Activated T-helper 1 cell treated with anti-CD3 and anti-CD28 coated beads, Interleukin-2, amount 50 U/mL, for 16 hours (primary cell): ENCODE measurements around the gene NKX1-1.
"Not testable (repeated sequence)": the region's sequence is repeated elsewhere in the genome, so short reads cannot be mapped to it uniquely, and the experiment has no call there.

Experiments used
- DNase-seq, 2 donors: peaks; one replicate each; pipeline ENCODE4 v3.0.0-alpha.2; 2020; ENCODE audit warnings: low read depth in 1 of 2, low spot score in 1 of 2

The NKX1-1 gene

DNA sequence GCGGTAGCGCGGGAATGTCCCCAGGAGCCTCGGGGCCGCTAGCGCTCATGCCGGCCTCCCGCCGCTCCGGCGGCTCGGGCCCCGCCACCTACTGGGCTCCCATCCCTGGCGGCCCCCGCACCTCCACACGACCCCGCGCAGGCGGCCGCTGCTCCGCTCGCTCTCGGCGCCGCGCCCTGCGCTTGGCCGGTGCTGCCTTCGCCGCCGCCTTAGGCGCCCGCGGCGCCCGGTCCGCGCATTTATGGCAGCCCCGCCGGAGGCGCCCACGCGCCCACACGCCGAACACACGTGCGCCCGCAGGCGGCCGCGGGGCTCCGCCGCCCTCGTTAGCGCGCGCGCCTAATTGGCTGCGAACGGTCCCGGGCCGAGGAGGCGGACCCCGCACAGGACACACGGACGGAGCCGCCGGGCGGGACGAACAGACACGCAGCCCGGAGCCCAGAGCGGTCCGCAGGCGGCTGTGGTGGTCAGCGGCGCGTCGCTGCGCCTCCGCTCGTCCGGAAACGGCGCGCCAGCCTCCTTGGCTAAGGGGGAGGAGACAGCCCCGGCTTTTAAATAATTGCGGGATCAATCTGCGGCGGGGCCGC is at the start of gene NKX1-1:
TSS of gene NKX1-1 (minus strand) at position 49 of the 587 bp plus-strand sequence. CDS start at position 49, 0 bp downstream.
- DNase-seq, result no peak

DNA sequence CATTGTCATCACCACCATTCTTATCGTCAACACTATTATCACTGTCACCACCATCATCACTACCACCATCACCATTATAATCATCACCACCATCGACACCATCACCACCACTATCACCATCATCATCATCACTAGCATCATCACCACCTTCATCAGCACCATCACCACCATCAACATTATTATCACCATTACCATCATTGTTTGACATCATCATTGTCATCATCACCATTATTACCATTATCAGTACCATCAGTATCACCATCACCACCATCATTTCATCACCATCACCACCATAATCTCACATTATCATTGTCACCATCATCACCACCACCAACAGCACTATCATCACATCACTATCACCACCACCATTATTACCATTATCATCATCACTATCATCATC is 47.5 kb upstream of the NKX1-1 start:
- no peak for DNase-seq

DNA sequence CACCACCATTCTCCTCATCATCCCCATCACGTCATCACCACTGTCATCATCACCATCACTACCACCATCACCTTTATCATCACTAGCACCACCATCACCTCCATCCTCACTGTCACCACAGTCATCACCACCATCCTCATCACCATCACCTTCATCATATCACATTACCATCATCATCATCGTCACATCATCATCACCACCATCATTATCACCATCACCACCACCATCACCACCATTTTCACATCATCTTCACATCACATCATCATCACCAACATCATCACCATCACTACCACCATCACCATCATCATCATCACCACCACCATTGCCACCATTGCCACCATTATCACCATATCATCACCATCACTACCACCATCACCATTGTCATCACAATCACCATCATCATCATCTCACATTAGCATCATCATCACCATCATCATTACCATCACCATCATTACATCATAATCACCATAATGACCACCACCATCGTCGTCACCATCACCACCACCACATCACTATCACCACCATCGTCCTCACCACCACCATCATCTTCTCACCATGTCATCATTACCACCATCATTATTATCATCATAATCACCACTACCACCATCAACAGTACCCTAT is 46.3 kb upstream of the NKX1-1 start:
- no peak for DNase-seq

DNA sequence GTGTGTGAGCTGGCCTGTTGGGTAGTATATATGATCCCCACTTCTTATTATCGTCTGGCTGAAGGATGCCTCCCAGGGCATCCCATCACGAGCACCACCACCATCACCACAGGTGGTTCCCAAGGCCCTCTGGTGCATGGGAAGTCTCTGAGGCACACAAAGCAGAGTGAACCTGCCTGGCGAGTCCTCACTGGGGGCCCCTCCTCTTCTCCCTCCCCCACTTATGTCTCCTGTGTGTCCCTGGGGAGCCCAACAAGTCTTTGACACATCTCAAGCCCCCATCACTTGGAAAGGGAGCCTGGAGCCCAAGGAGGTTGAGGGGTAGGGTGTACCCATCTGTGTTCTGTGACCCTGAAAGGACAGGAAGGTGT is 45.5 kb upstream of the NKX1-1 start:
- no peak for DNase-seq

DNA sequence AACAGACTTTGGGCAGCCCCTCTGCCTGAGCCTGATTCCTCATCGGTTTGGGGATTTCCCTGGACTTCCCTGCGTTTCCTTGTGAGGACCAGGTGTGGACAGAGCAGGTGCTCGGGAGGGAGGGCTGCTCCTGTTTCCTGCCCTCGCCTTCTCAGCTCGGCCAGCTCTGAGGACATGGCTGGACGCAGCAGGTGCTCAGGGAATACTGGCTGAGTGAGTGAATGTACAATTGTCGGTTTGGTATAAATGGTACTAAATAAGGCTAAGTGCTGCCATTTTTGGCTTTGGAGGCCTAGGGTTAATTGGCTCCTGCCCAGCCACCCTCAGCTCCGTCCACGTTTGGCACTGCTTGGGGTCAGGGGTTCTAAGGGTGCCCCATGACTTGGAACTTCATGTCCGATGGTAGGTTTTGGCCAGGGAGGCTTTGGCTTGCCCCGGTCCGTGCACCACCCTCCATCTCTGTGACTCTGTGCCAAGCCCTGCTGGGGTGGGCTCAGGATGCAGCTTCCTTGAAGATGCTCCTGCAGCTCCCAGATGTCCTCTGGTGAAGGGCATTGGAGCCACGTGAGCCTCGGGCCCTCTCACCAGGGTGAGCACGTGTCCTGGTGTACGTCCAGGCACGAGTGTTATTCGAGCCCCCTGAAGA is 45.0 kb upstream of the NKX1-1 start:
- no peak for DNase-seq

DNA sequence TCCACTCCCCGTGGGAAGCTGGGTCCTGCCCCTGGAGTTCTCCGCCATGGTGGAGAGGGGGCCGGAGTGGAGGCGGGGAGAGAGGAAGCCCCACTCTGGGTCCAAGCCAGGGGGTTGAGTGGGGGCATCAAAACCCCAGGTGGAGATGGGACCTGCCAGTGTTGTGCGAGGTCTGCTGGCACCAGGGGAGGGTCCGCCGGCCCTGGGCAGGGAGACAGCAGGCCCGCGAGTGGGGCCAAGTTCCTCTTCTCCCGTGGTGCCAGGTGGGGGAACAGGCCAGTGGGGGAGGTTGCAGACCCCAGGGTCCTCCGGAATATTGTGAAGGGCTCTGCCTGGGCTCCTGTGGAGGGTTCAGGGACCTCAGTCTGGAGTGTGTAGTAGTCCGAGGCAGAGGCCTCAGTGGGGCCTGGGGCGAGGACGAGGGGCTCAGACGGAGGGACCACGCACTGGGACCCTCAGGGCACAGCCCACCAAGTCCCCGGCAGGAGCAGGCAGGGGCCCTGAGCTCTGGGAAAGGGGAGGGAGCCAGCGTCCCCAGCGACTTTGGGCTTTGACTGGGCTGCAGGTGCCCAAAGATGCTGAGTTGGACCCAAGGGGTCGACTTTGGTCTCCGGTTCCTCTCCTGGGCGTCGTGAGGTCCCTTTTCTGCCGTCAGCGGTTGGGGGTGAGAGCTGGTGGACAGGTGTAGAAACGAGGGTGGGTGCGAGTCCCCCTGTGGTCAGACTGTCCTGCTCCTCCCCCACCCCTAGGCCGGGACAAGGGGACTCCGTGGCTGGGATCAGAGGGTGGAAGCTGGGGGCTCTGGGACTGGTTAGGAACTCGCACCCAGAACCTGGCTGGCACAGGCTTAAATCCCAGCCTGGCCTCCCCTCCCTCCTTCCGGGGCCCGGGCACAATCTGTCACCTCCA is 43.8 kb upstream of the NKX1-1 start:
- DNase-seq, result no peak

DNA sequence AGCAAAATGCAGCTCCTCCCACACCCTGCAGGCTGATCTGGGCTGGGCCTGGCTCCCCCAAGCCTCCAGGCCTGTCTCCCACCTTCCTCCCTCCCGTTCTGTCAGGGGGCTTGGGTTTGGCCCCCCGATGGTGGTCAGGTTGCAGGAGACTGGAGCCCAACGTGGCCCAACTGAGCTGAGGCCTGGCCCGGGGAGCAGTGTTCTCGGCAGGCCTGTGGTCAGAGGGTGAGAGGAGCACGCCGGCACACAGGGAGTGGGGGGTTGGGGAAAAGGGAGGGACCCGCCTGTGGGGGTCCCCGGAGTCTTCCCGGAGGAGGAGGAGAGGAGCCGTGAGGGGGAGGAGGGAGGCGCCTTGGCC is 43.2 kb upstream of the NKX1-1 start:
- DNase-seq, result no peak

DNA sequence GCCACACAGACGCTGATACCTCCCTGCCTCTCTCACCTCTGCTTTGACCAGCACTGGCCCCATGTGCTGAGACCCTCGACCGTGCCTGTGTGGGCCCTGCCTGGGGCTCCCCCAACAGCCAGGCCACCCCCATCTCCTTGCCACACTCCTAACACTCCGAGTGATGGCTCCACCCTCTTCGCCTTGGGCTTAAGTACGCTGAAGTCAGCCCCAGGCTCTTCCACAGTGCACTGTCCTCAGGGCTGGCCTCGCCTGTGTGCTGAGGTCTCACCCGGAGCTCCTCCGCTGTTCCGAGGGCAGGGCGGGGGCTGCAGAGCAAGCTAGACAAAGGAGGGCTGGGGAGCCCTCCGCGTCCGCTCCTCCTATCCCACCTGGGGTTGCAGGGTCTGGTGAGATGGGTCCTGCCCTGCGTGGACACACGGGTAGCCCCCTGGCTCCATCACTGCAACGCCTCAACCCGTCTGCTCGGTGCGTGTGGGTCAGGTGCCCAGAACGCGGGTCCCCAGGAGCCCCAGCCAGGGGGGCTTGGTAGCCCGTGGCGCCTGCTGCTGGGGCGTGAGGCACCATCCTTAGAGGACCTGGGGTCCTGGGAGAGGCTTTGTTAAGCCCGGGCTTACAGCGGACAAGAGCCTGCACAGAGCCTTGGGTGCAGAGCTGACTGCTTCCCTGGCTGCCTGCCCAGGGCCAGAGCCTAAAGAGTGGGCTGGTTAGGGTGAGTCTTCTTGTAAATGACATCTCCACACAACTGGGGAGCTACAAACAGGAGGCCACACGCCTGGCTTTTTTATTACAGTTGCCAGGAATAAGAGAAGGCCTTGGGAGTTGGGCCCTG is 42.6 kb upstream of the NKX1-1 start:
- no peak for DNase-seq

DNA sequence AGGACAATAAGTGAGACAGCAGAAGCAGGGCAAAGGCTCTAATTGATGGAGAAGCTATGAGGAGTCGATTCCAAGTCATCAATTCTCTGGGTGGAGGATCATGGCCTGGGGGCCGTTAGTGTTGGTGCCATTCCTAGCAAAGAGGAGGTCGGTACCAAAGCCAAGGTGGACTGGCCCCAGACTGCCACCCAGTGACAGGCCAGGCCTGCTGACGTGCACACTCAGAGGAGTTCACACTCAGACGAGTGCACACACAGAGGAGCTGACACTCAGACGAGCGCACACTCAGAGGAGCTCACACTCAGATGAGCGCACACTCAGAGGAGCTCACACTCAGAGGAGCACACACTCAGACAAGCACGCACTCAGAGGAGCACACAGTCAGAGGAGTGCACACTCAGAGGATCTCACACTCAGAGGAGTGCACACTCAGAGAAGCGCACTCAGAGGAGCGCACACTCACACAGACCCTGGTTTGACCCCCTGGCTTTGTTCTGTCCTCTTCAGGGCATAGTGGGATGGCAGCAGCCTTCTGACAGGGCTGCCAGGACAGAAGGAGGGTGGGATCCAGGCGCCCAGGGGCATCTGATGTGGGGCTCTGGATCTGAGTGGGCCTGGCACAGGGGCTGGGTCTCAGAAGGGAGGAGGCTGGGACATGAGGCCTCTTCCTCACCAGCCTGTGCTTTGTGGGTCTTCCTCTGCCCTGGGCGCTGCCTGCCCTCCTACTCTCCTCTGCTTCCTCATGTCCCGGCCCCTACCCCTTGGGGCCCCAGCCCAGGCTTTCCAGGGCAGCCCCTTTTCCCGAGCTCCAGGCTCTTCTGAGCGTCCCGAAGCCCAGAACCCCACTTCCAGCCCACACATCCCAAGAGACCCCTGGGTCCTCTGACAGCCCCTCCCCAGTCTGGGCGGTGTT is 41.7 kb upstream of the NKX1-1 start:
- DNase-seq, result no peak

DNA sequence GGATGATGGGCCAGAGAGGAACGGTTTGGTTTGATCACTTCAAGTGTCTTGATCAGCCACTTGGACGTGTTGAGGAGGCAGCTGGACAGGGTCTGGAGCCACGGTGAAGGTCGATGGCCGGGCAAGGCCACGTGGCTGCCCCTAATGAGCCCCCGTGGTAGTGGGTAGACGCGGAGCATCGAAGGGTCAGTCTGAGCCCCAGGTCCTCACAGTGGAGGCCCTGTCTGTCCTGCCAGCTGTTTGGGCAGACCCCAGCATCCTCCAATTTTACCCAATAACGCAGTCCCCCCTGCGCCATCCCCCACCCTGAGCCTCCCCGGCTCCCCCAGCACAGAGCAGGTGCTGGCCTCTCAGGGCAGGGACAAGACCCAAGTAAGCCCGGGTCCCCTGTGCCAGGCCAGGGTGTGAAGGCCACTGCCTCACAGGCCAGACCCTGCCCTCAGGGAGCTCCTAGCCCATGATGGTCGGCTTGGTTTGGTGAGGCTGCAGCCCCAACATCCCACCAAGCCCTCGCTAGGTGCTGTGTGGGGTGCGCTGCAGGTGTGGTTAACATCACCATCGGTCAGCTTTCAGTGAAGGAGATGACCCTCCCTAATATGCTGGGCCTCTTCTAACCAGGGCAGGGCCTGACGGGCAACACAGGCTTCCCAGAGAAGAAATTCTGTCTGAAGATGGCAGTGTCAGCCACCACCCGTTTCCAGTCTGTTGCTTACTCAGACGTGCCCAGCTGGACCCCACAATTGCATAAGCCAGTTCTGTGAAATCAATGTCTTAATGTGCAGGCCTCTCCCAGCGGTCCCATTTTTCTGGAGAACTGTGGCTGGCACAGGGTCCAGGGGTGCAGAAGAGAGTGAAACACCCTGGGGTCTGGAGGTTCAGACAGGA is 40.5 kb upstream of the NKX1-1 start:
- DNase-seq, result no peak

DNA sequence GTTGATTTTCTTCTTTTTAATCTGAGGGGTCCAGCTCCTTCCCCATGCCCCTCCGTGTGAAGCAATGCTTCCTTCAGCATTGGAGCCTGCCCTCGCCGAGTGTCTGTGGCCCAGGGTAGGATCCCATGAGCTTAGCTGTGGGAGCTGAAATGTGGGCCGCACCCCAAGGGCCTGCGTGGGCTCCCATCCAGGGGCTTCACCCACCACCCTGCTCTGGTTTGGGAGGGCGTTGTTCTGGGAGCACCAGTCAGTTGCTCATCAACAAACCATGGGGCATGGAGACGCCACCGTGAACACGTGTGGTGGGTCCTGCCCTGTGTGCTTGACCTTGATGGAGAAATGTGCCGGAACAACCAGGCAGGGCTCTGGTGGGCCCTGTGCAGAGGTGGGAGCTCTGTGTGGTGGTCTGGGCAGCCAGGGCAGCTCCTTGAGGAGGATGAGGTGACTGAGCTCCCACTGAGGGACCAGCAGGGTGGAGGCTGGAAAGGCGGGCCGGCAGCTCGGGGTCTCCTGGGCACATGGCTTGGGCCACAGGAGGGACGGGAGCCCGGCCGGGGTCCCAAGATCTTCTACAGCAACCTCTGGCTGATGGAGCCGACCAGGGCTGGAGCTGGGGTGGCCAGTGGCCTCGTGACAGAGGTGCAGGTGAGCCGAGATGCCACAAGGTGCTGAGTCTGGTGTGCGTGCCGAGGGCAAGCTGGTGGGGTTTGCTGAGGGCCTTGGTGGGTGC is 39.6 kb upstream of the NKX1-1 start:
- DNase-seq, result no peak

DNA sequence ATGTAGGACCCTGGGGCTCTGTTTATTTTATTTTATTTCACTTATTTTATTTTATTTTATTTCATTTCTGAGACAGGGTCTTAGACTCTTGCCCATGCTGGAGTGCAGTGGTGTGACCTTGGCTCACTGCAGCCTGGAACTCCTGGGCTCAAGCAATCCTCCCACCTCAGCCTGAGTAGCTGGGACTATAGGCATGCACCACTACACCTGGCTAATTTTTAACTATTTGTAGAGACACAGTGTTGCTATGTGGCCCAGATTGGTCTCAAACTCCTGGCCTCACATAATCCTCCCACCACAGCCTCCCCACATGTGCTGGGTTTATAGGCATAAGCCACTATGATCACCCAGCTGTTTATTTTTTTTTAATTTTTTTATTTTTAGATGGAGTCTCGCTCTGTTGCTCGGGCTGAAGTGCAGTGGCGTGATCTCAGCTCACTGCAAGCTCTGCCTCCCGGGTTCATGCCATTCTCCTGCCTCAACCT is 37.5 kb upstream of the NKX1-1 start:
- DNase-seq, result not testable (repeated sequence)

DNA sequence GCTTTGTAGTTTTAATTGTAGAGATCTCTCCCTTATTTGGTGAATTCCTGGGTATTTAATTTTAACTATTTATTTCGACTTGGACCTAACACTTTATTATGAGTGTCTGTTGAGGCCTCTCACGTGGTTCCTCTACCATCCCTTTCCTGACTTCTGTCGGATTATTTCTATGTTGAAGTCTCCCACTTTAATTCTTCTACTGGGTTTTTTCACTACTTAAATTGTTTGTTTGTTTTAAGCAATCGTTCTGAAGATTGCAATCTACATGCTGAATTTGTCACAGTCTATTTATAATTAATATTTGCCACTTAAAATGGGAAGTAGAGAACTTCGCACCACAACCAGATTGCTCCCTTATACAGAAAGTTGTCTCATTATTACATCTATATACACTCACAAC is 20.8 kb upstream of the NKX1-1 start:
- no peak for DNase-seq

DNA sequence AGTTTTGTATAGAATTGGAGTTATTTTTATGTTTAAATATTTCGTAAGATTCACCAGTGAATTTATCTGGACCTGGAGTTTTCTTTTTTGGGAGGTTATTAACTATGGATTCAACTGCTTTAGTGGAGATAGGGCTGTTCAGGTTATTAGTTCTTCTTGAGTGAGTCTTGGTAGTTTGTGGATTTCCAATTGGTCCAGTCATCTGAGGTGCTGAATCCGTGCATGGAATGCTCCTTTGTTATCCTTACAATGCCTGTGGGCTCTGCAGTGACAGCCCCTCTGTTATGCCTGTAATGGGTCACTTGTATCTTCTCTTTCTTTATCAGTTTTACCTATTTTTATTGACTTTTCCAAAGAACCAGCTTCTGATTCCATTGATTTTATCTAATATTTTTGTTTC is 15.4 kb upstream of the NKX1-1 start:
- no peak for DNase-seq

DNA sequence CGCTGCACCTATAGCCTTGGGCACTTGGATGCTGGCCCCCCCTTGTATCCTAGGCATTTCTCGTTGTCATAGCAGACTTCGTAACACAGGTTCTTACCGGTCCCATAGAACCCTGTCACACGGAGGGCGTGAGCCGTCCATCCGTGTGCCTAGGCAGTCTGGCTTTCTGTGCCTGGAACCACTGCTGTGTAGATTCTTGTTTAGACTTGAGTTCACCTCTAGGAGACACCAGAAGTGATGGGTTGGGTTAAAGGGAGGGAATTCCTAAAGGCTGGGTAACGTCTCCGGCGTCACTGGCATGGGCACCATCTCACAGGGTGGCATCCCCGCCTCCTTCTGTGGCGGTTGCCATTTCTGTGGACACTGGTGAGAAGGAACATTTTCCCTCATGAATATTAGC is 13.5 kb upstream of the NKX1-1 start:
- DNase-seq, result no peak

DNA sequence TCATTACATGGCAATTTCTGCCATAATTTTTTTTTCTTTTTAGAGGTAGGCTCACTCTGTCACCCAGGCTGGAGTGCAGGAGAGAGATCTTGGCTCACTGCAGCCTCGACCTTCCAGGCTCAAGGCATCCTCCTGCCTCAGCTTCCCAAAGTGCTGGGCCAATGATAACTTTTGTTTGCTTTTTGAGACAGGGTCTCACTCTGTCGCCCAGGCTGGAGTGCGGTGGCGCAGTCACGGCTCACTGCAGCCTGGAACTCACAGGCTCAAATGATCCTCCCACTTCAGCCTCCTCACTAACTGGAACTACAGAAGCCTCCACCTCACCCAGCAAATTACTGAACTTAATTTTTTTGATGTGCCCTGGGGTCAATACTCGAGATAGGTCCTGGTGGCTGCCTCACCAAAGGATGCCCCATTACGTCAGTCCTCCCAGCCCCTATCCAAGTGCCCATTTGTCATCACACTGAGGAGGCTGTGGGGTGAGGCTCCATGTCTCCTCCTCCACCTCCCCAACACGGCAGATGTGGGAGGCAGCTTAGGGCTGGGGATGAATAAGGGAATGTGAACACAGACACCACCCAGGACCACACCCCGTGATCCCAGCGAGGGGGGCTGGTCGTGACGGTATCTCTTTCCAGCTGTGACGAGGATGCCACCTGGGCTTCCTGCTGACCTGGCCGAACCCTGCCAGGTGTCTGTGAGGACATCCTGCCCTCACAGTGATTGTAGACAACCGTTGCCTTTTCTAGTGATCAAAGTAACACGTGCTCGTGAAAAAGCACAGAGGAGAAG is 12.4 kb upstream of the NKX1-1 start:
- DNase-seq, result no peak
